Choroid plexus epithelial cell (primary cell): ENCODE measurements around the gene SLC19A2.

Experiments used
- DNase-seq: peaks from one replicate; pipeline ENCODE4 v3.0.0-alpha.2; 2010; ENCODE audit warnings: low read depth
- H3K4me3 ChIP-seq: 2 replicates; pipeline ENCODE4 v1.5.1; 2011; ENCODE audit warnings: low read depth, mild to moderate bottlenecking, control low read depth, low read length, moderate library complexity
- CTCF ChIP-seq: conservative IDR thresholded peaks from 2 replicates; pipeline ENCODE4 v1.5.1; 2011; ENCODE audit warnings: low read depth, mild to moderate bottlenecking, control low read depth, inconsistent platforms, low read length, moderate library complexity

SLC19A2 gene

DNA sequence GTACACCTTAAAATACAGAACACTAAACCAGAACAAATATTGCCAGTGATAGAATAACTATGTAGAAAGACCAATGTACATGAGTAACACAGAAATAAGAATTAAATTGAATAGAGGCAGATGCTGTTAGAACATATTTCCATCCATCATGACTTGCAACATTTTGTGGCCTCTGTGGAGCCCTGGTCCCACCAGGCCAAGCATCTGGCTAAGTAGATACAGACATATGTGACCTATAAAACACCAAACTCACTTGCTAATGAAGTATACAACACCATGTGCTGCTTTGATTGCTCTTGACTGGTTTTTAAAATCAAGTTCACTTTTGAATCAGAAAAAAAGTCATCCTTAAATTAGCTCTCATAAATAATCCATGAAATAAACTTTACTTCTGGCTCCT is 20.5 kb downstream of the SLC19A2 start:
- no peak for TF ChIP-seq CTCF

DNA sequence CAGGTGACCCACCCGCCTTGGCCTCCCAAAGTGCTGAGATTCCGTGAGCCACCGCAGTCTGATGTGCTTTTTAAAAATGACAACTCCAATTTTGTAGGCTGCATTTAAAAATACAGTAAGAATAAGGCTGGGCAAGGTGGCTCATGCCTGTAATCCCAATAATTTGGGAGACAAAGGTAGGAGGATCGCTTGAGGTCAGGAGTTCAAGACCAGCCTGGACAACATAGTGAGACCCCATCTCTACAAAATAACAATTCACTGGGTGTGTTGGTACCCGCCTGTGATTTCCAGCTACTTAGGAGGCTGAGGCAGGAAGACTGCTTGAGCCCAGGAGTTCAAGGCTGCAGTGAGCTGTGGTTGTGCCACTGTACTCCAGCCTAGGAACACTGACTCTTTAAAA is 23.4 kb downstream of the SLC19A2 start:
- no peak overlapping the region for H3K4me3 ChIP-seq
- no peak for DNase-seq
- no peak for TF ChIP-seq CTCF

More for the DNA sequence above, 20.5 kb downstream of the SLC19A2 start:
- H3K4me3 ChIP-seq = no peak overlapping the region
- no peak for DNase-seq

DNA sequence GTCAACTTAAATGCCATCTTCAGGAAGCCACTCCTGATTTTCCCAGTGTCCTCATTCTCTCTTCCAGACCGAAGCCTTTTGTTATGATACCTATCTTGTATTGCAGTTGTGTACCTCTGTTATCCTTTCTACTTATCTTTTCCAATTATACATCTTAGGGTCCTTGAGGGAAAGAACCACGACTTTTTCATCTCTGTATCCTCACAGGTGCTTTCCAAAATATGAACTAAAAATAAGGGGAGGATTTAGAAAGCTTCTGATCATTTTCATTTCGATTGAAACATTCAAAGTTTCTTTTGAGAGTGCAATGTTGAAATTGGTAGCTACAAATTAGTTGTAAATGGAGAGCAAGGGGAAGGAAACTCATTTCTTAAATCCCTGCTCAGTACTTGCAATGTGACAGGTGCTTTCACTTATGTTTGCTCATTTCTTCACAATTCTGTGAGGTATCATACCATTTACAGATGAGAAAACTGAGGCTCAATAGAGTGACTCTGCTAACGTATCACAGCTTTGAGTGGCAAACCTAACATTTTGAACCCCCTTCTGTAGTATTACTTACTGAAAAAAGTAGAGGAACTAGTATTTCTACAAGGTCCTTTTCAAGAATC is 24.2 kb downstream of the SLC19A2 start:
- no peak overlapping the region for H3K4me3 ChIP-seq
- no peak for DNase-seq
- TF ChIP-seq CTCF = no peak

GRCh38 chr1:169460191-169460833 is 25.4 kb downstream of the SLC19A2 start:
- peak; percentile 54 for DNase-seq
- TF ChIP-seq CTCF = no peak
- peak overlapping the region; percentile 59 for H3K4me3 ChIP-seq

- DNase-seq = no peak
- TF ChIP-seq CTCF = no peak
Measured at GRCh38 chr1:169457443-169457842, 28.3 kb downstream of the SLC19A2 start.

DNA sequence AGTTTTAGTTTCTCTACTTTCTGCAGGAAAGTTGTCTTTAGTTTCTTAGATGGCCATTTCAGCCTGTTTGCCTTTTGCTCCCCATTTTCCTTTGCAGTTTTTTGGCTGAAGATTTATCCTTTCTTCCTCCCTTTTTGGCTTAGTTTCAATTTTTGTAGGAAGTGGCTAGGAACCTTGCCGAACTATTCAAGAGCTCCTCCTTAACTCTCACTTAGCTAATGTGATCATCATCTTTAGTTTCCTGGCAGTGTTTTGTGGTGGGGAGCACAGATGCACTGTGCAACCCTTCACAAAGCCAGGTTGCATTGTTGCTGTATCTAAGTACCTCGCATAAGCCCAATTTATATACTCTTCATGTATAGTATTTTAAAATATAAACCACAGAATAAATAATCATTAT is 29.7 kb downstream of the SLC19A2 start:
- no peak for TF ChIP-seq CTCF
- DNase-seq = no peak
- no peak overlapping the region for H3K4me3 ChIP-seq

More at GRCh38 chr1:169457443-169457842, 28.3 kb downstream of the SLC19A2 start:
- no peak overlapping the region for H3K4me3 ChIP-seq

DNA sequence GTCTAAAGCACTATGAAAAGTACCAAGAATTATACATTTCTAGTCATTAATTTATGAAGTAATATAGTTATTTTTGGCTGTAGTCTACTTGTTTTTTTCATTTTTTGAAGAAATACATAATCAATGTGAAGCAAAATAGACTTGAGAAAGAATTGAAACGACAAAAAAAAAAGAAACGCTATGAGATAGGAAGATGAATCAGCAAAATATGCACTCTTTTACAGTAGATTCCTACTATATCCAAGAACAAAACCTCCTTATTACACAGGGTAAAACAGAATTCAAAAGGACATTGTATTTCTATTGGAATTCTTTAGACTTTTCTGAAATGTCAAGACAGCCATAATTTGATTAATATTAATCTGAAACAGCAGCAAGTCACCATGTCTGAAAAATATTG is 32.8 kb downstream of the SLC19A2 start:
- no peak overlapping the region for H3K4me3 ChIP-seq
- DNase-seq = no peak
- TF ChIP-seq CTCF = no peak
